ENCODE data around the gene RPS29.

RPS29 gene

DNA sequence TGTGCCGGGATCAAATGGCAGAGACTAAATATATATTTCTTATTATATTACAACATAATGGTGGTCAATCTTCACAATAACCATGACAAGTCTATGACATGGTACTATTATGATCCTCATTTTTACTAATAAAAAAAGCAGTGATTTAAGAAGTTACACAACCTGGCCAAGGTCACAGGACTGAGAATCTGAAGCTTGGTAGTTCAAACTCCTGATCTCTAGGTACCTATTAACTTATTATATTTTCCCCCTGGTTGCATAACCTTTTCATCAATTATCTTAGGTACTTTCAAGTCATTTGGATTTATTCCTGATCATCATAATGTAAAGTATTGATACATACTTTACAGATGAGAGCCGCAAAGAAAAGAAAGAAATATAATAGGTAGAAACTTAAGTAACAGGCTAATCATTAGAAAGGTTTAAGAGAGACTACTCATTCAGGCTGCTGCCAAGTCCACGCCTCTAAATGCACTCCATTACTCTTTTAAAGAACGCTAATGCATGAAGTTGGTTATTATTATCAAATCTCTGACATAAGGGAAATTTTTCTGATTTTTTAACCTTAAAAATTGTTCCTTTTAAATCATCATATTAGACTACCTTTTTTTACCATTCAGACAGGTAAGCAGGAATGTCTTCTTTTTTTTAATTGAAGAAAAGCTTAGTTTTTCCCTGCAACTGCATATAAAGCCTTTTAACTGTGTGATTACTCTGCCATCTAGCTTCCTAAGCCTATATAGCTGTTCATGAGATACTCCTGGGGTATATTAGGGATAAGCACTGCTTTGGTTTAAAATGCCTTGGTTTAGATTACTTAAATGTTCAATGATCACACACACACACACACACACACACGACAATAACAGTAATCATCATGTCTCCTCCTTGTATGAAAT lies 35.6 kb downstream of the RPS29 start:
- DNase-seq (ENCODE audit: low read depth) = no peak

DNA sequence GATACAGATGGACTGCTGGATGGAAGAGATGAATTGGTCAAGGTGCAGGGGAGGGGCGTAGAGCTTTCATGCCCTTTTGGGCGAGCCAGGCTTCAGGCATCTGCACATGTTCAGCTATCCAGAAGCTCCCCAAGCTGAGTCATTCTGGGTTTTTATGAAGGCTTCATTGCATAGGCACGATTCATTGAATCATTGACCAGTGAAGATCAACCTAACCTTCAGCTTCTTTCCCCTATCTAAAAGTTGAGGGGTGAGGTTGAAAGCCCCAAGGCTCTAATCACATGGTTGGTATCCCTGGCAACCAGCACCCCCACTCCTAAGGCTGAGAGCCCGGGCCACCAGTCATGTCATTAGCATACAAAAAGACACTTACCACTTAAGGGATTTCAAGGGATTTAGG lies 36.3 kb downstream of the RPS29 start:
- no peak for DNase-seq (ENCODE audit: low read depth)

DNA sequence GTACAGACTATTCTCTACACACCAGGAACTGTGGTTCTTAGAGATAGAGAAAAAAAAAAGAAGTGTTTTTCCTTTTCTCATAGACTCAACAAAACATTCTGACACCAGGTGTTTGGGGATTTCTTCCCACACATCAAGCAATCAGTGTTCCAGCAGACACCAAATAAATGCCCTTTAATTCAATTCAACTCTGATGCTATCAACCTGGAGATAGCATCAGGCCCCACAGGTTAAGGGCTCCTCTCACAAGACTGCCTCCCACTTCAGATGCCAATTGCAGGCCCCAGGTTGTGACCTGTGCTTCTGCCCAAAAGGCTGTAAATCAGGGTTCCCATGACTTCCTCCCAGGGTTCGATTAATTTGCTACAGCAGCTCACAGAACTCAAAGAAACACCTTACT lies 36.7 kb downstream of the RPS29 start:
- no peak for DNase-seq (ENCODE audit: low read depth)

DNA sequence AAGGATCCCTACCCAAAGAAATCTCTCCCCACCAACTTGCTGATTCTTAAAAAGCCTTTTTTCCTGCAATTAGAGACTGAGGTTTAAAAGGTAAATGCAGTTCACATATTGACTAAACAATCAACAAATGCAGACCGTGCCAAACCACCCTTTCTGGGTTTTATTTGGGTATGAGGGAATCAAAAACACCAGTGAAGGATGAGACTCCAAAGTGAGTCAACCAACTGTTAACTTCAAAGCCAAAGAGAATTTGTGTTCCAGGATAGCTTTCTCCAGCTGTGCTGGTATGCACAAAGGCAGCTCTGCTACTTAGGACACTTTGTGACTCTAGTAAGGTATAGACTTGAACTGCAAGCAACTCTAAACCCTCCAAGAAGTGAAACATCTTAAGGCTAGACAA lies 39.4 kb downstream of the RPS29 start:
- no peak for DNase-seq (ENCODE audit: low read depth)

DNA sequence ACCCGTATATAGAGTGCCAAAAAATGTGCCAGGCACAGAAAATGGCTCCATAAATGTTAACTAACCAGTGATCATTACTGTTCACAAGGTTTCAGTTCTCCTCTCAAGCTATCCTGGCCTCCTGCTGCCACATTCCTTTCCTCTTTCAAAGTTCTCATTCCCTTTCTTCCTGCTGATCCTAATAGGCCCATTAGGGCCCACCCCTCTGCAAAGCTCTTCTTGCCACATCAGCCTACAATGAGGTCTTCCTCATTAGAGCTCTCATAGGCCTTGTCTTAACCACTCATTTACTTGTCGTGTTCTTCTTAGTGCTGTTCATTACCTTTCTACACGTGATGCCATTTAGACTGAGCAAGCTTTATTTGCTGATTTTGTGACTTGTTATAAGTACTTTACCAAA lies 40.5 kb downstream of the RPS29 start:
- no peak for DNase-seq (ENCODE audit: low read depth)

DNA sequence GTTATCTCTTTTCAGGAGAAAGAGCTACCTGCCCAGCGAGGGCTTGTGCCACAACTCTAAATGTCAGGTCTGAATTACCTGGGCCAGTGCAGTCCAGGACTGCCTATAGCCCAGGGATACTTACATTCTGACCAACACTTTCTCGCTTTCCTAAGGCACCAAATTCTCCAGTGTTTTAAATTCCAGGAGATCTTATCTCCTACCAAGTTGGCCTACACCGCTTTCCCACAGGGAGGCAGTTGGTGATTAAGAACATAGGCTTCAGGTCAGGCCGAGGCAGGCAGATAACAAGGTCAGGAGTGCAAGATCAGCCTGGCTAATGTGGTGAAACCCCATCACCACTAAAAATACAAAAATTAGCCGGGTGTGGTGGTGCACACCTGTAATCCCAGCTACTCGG lies 41.1 kb downstream of the RPS29 start:
- no peak for DNase-seq (ENCODE audit: low read depth)

GRCh38 chr14:49541049-49541448 lies 45.1 kb downstream of the RPS29 start:
- no peak for DNase-seq (ENCODE audit: low read depth)

DNA sequence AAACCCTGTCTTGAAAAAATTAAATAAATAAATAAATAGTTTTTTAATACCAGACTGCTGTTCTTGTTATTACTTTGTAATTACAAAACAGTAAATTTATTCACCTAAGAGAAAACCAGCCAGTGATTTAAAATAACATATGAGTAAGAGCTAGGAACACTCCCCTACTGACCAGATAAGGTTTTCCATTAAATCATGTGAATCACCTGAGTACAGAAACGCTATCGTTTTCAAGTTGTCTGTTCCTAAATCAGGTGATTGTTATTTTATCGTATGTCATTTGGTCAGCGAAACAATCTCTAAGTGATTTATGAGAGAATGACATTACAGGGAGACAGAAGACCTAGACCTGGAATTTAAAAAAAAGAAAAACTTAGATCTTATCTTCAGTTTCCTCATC lies 47.3 kb downstream of the RPS29 start:
- DNase-seq (ENCODE audit: low read depth) = no peak

All from non-pigmented ciliary epithelial cell (primary cell).